HG03135 (cell line): ENCODE results near the gene STXBP2.
A peak's percentile ranks its signal among the peaks of the same experiment; 100 is the strongest.

Experiments used
- ATAC-seq: cut with Tn5 transposase; IDR thresholded peaks from one replicate; pipeline ENCODE4 v1.9.1; 2021; ENCODE audit warnings: mild to moderate bottlenecking, moderate library complexity; ENCODE audit not compliant: unreplicated experiment

STXBP2 gene

DNA sequence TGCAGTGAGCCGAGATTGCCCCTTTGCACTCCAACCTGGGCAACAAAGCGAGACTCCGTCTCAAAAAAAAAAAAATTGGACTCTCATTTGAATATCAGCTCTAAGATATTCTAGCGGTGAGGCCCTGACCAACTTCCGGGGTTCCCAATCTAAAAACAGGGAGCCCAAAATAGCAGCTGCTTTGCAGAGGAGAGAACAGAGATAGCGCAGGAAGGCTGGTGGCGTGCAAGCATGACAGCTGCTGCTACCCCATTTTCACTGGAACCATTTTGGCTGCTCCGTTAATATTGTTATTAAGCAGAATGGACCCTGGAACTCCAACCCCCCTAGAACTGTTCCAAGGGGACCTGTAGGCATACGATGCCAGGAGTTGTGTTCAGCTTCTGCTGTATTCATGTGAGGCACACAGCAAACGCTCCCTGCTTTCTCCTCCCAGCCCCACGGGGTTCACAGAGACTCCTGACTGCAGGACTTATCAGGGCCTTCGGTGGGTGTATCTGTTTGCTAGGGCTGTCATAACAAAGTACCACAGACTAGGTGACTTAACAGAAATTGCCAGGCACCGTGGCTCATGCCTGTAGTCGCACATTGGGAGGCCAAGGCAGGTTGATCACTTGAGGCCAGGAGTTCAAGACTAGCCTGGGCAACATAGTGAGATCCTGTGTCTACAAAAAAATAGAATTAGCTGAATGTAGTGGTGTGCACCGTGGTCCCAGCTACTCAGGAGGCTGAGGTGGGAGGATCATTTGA is 11.5 kb downstream of the STXBP2 start:
- no peak for ATAC-seq

DNA sequence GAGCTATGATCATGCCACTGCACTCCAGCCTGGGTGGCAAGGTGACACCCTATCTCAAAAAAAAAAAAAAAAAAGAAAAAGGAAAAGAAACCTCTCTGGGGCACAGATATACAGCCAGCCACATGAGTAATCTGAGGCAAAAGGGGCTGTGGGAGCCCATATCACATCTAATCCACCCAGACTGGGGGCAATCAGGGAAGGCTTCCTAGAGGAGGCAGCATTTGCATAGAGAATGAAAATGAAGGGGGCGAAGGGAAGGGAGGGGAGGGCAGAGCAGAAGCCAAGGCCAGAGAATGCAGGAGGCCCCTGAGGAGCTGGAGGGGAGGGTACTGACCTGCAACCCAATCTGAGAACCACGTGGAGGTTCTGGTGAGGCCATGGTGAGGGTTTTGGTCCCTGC is 13.2 kb downstream of the STXBP2 start:
- ATAC-seq, result no peak

DNA sequence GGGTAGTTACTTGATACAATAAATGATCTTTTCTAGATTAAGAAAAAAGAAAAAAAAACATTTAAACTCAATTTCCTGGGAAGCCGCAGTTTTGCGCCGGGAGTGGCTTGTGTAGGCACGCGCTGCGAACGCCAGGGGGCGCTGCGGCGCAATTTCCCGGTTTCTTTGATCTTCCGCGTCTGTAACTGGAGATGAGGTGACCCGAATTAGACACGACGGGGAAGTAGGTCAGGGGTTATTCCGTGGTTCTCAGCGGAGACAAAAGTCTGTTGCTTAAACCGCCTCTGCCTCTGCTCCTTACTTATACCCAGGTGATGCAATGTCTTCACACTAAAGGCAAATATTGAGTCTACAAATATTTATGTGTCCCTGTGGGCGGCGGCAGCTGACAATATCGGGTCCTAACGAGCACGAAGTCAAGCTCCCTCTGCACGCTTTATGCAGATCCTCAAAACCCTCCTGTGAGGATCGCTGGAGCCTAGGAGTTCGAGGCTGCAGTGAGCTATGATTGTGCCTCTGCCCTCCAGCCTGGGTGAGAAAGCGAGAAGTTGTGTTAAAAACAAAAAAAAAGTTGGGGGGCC is 15.2 kb downstream of the STXBP2 start:
- no peak for ATAC-seq

GRCh38 chr19:7654401-7654800 is 17.5 kb downstream of the STXBP2 start:
- ATAC-seq, result no peak

DNA sequence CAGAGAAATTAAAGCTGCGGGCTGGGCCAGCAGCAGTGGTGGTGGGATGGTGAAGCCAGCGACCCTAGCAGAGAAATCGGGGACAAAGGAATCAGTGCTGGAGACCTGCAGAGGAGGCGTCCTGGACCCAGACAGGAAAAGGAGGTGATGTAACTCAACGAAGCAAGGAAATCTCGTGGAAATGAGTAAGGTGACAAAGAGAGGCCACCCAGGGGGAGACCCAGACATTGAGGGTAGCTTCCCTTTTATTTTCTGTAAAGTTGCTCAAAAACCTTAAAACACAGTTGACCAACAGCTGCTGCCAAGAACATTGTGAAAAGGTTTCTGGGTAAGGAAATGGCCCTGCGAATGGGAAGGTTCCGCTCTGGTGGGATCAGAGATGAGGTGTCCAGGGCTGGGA is 18.7 kb downstream of the STXBP2 start:
- no peak for ATAC-seq

DNA sequence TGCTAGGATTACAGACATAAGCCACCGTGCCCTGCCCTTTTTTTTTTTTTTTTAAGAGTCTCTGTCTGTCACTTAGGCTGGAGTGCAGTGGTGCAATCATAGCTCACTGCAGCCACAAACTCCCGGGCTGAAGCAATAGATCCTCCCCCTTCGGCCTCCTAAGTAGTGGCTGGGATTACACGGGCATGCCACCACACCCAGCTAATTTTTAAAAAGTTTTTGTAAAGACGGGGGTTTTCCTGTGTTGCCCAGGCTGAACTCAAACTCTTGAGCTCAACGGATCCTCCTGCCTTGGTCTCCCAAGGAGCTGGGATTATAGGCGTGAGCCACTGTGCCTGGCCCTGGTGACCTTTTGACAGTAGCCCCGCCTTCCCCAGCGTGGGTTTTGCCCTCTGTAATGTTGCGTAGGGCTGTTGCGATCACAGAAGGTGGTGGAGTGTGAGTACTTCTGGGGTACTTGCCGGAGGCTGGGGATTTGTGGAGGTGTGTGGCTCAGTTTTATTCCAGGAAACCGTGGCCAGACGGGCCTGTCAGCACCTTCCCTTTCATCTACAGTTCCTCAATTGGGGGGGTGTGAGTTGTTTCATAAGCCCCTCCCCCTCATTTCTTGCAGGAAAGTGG is 20.3 kb downstream of the STXBP2 start:
- no peak for ATAC-seq

DNA sequence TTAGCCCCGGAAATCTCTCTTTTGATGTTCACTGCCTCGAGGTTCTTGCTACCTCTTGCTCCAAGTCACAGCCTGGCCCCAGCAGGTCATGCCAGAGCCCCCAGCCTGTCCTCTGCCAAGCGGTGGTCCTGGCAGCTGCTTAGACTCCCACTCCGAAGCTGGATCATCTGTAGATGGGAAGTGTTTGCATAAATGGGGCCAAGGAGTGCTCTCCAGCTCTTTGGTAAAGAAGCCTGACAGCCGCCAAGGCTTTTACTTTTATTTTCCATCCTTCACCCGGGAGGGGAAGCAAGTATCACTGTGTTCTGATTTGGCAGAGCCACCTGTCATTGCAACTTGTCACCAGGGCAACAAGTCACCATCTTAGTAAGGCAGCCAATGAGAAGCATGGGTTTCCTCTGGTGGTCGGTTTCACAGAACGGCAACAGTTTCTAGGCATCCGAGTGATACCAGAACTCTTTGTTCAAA is 21.3 kb downstream of the STXBP2 start:
- ATAC-seq, result peak; percentile 80

DNA sequence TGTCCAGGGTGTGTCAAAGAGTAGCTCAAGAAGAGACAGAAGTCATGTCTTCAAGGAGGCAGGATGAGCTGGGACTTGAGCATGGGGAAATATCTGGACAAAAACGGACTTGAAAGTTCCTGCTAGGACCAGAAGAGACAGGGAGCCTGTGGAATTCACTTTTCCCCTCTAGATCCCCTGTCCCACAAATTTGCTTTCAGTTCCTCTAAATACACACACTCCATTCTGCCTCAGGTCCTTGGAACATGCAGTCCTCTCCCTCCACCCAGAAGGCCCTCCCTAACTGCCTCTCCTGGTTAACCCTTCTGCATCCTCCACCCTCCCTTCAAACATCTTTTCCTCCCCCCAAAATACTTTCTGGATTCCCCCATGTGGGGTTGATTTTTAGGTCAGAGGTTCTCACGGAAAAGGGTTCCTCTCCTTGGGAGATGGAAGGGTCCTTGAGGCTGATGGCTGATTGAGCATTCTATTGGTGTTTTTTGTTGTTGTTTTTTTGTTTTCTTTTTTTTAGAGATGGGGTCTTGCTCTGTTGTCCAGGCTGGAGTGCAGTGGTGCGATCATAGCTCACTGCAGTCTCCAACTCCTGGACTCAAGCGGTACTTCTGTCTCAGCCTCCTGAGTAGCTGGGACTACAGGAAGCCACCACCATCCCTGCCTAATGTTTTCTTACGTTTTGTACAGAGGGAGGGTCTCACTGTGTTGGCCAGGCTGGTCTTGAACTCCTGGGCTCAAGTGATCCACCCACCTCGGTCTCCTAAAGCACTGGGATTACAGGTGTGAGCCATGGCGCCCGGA is 25.0 kb downstream of the STXBP2 start:
- no peak for ATAC-seq

DNA sequence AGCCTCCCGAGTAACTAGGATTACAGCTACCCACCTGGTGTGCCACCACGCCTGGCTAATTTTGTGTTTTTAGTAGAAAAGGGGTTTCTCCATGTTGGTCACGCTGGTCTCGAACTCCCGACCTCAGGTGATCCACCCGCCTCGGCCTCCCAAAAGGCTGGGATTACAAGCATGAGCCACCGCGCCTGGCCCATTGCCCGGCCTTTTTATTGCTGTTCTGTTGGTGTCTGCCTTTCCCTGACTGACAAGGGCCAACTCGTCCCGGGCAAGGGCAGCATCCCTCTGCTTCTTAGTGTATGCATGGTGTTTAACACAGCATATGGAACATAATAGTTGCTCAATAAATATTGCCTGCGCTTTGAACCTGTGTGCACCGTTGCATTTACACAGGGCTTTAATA is 25.7 kb downstream of the STXBP2 start:
- ATAC-seq, result no peak

GRCh38 chr19:7663706-7664105 is 26.8 kb downstream of the STXBP2 start:
- ATAC-seq, result no peak

- no peak for ATAC-seq
Observed at GRCh38 chr19:7665076-7665475, 28.2 kb downstream of the STXBP2 start.

GRCh38 chr19:7668842-7669241 is 31.9 kb downstream of the STXBP2 start, which contains the start of gene RETN:
Gene RETN (plus strand): TSS chr19:7669049. CDS start chr19:7669327, 278 bp downstream.
- ATAC-seq, result no peak

DNA sequence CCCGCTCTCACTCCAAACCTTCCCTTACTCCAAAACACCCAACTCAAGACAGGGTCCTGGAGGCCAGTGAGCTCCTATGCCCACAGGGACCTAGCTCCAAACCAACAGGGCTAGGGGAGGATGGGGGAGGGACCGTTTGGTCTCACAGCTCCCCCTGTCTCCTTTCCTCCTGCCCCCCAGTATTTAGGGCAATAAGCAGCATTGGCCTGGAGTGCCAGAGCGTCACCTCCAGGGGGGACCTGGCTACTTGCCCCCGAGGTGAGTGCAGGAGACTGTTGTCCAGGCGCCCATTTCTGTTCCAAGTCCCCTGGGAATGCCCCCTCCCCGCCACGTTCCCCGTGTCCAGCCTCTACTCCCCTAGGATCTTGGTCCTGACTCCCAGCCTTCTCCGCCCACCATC is 32.7 kb downstream of the STXBP2 start:
- no peak for ATAC-seq

- ATAC-seq, result no peak
Observed at GRCh38 chr19:7670150-7670783, 33.4 kb downstream of the STXBP2 start.

DNA sequence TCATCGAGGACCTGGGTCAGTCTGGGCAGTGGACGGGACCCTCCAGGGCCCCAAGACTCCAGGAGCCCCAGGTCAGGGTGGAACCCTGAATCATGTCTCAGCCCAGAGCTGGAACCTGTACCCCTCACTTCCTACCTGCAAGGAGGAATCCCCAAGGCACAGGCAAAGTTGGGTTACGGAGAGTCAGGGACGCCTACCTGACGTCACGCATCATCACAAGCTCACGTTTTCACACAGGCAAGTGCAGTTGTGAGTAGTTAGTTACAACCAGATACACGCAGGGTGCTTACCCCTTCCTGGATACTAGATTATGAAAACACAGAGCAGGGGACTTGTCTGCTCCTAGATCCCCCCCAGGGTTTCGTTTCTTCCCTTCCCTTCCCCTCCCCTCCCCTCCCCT is 33.9 kb downstream of the STXBP2 start:
- ATAC-seq, result no peak

- ATAC-seq, result no peak
Observed at GRCh38 chr19:7672522-7672921, 35.6 kb downstream of the STXBP2 start.

GRCh38 chr19:7674010-7675005 is 37.4 kb downstream of the STXBP2 start:
- ATAC-seq, result no peak

GRCh38 chr19:7676376-7676775 is 39.5 kb downstream of the STXBP2 start:
- no peak for ATAC-seq

DNA sequence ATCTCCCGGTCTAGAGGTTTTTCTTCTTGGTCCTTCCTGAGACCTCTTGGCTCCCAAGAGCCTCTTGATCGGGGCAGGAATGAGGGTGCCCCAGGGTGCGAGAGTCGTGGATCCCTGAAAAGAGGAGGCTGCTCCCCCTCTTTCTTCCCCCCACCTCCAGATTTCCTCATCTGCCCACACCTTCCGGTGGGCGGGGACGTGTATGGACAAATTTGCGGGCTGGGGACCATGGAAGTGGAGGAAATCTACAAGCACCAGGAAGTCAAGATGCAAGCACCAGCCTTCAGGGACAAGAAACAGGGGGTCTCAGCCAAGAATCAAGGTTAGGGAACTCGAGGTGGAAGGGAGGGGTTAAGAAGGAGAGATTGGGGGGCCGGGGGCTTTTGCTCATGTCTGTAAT is 39.9 kb downstream of the STXBP2 start, which contains the start of gene MCEMP1:
TSS of gene MCEMP1 (plus strand) at position 237 of the 400 bp plus-strand sequence. CDS start at position 268, 31 bp downstream.
- ATAC-seq, result no peak
